IPS-18c (cell line): ENCODE results near the gene ECPAS.
"Not testable (repeated sequence)": the region's sequence is repeated elsewhere in the genome, so short reads cannot be mapped to it uniquely, and the experiment has no call there.

ENCODE experiments used
- H3K4me3 ChIP-seq: 2 replicates; pipeline ENCODE4 v1.7.0; 2013; ENCODE audit warnings: low read depth, mild to moderate bottlenecking, low read length, moderate library complexity; ENCODE audit not compliant: insufficient read depth
- H3K9me3 ChIP-seq: one replicate; pipeline ENCODE4 v1.6.1; 2013; ENCODE audit warnings: mild to moderate bottlenecking, low read length, moderate library complexity; ENCODE audit not compliant: control insufficient read depth, insufficient read depth

The ECPAS gene

GRCh38 chr9:111483858-111484571, at the start of gene ECPAS:
TSS of gene ECPAS (minus strand) at chr9:111484383. CDS start at chr9:111472918, 11,465 bp downstream.
- Histone ChIP-seq H3K4me3 (peak within 1 kb of the TSS; percentile 85), H3K9me3 (no peaks in the 10 kb centered on the region)

- H3K9me3 ChIP-seq = peaks cover 17% of the 10 kb centered on the region
- H3K4me3 ChIP-seq = no peak overlapping the region
Observed at GRCh38 chr9:111533099-111533790, 49.1 kb upstream of the ECPAS start.

DNA sequence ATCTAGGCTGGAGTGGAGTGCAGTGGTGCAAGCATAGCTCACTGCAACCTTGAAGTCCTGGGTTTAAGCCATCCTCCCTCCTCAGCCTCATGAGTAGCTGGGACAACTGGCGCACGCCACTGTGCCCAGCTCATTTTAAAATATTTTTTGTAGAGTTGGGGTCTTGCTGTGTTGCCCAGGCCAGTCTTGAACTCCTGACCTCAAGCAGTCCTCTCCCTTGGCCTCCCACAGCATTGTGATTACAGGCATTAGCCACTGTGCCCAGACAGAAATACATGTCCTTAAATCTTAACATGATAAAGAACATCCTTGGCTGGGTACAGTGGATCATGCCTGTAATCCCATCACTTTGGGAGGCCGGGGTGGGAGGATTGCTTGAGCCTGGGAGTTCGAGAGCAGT, 47.5 kb upstream of the ECPAS start:
- no peak overlapping the region for H3K4me3 ChIP-seq

GRCh38 chr9:111529787-111530186, 45.6 kb upstream of the ECPAS start:
- Histone ChIP-seq H3K4me3 (no peak overlapping the region), H3K9me3 (peaks cover 2% of the 10 kb centered on the region)

More for the DNA sequence above, 47.5 kb upstream of the ECPAS start:
- H3K9me3 ChIP-seq = peaks cover 6% of the 10 kb centered on the region

- peaks cover 2% of the 10 kb centered on the region for H3K9me3 ChIP-seq
- H3K4me3 ChIP-seq = no peak overlapping the region
Observed at GRCh38 chr9:111527347-111527746, 43.2 kb upstream of the ECPAS start.

- Histone ChIP-seq H3K4me3 (peak within 1 kb of the TSS; percentile 97), H3K9me3 (no peaks in the 10 kb centered on the region)
Observed at GRCh38 chr9:111525056-111525977, 41.1 kb upstream of the ECPAS start, which contains the start of gene ZNF483. TSS of gene ZNF483 (plus strand) at chr9:111525179. CDS start at chr9:111527396, 2,217 bp downstream.

DNA sequence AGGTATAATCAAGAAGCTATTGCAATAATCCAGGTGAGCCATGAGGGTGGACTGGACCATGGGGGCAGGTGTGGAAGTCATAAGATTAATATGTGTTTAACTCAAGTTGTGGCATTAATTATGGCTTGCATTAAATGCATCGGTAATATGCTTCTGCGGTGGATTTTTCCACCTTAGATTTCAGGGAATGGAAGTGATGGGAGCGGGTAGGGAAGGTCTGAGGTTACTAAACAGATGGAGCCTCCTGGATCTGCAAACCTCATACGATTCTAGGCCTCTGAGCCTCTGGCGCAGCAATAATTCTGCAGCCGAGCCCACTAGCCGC, 40.5 kb upstream of the ECPAS start:
- H3K9me3 ChIP-seq = no peaks in the 10 kb centered on the region
- H3K4me3 ChIP-seq = peak overlapping the region; percentile 97; the same call in 1 of the 2 replicates

GRCh38 chr9:111516061-111516465, 31.9 kb upstream of the ECPAS start:
- H3K4me3 ChIP-seq = no peak overlapping the region
- no peaks in the 10 kb centered on the region for H3K9me3 ChIP-seq

DNA sequence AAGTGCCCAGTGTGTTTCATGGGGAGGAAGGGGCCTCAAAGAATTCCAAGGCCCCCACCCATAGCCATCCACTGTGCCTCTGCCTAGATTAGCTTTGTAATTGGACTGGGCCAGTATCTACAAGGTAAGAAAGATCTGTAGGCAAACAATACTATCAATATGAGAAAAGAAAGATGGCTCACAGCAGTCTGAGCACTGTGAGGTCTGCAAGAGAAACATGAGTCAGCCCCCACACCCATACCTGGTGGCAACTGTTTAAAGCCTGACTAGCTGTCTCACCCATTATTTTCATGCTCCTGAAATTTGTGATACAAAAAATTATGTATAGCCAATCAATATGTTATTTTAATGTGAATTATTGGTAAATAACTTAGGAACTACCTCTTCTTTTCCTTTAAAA, 30.8 kb upstream of the ECPAS start:
- Histone ChIP-seq H3K4me3 (no peak overlapping the region), H3K9me3 (peaks cover 6% of the 10 kb centered on the region)

DNA sequence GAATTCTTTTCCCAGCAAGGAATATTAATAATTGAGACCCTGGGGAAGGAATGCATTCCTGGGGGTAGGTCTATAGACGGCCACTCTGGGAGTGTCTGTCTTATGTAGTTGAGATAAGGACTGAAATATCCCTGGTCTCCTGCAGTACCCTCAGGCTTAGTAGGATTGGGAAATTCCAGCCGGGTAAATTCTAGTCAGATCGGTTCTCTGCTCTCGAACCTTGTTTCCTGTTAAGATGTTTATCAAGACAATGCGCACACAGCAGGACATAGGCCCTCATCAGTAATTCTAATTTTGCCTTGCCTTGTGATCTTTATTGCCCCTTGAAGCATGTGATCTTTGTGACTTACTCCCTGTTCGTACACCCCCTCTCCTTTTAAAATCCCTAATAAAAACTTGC, 27.4 kb upstream of the ECPAS start:
- H3K9me3 ChIP-seq = not testable (repeated sequence)

GRCh38 chr9:111502506-111502905, 18.3 kb upstream of the ECPAS start:
- H3K4me3 ChIP-seq = no peak overlapping the region
- no peaks in the 10 kb centered on the region for H3K9me3 ChIP-seq

More for the DNA sequence above, 27.4 kb upstream of the ECPAS start:
- not testable (repeated sequence) for H3K4me3 ChIP-seq

GRCh38 chr9:111501648-111502047, 17.5 kb upstream of the ECPAS start:
- Histone ChIP-seq H3K9me3 (no peaks in the 10 kb centered on the region), H3K4me3 (no peak overlapping the region)

- Histone ChIP-seq H3K4me3 (no peak overlapping the region), H3K9me3 (no peaks in the 10 kb centered on the region)
Observed at GRCh38 chr9:111501005-111501562, 16.9 kb upstream of the ECPAS start.

- not testable (repeated sequence) for H3K9me3 ChIP-seq, H3K4me3 ChIP-seq
Observed at GRCh38 chr9:111497196-111497595, 13.0 kb upstream of the ECPAS start.

- Histone ChIP-seq H3K4me3 (peak overlapping the region; percentile 83), H3K9me3 (no peaks in the 10 kb centered on the region)
Observed at GRCh38 chr9:111484572-111484894, 350 bp upstream of the ECPAS start.

DNA sequence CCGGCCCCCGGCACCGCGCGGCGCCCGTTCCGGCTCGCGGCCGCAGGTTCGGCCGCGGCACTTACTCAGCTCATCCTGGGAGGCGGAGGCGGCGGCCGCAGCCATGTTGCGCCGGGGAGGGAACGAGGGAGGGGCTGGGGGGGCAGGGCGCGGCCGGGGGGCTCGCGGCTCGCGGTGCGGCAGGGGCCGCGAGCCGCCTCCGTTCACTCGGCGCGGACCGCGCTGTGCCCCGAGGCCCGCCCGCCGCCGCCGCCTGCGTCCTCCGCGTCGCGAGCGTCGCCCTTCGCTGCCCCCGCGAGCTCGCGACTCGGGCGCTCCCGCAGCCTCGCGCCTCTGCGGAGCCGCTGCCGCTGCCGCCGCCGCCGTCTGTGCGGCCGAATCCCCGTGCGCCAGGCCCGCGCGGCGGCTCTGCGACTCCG, 735 bp downstream of the ECPAS start:
- peak overlapping the region; percentile 85 for H3K4me3 ChIP-seq
- no peaks in the 10 kb centered on the region for H3K9me3 ChIP-seq

- Histone ChIP-seq H3K4me3 (peak overlapping the region; percentile 85), H3K9me3 (no peaks in the 10 kb centered on the region)
Observed at GRCh38 chr9:111482694-111483438, 1.3 kb downstream of the ECPAS start.
